Transverse colon (tissue), 4 donors: Measurements from ENCODE around the gene CDC42. TPM values are rescaled to one million over a fixed set of nuclear protein-coding genes. Genes with fewer than 3 reads are reported as not detected.
"Not testable (repeated sequence)": the region's sequence is repeated elsewhere in the genome, so short reads cannot be mapped to it uniquely, and the experiment has no call there.

Experiments used
- DNase-seq: peaks from one replicate; pipeline ENCODE4 v3.0.0-alpha.2; 2019
- H3K27ac ChIP-seq, 4 donors: fragments of 200-600 bp; sonication (generic); 2 replicates each; pipeline ENCODE4 v1.5.1; 2016 to 2018; ENCODE audit warnings: inconsistent platforms in 4 of 4
- H3K27me3 ChIP-seq: fragments of 200-600 bp; sonication (generic); 2 replicates; pipeline ENCODE4 v1.5.1; 2017; ENCODE audit warnings: inconsistent platforms
- H3K36me3 ChIP-seq, 4 donors: fragments of 200-600 bp; sonication (generic); 2 replicates each; pipeline ENCODE4 v1.5.1; 2017 to 2019; ENCODE audit warnings: inconsistent platforms in 4 of 4
- H3K4me1 ChIP-seq, 4 donors: fragments of 200-600 bp; sonication (generic); 2 replicates each; pipeline ENCODE4 v1.5.1; 2017 to 2020; ENCODE audit warnings: inconsistent platforms in 4 of 4
- H3K4me3 ChIP-seq, 4 donors: fragments of 200-600 bp; sonication (generic); 1 replicate in 1 of 4; 2 replicates in 3 of 4; pipeline versions ENCODE4 v1.5.1 to v1.6.1; 2017 to 2019; ENCODE audit warnings: inconsistent platforms in 4 of 4
- H3K9me3 ChIP-seq, 2 donors: fragments of 200-600 bp; sonication (generic); 2 replicates each; pipeline ENCODE4 v1.5.1; 2017 to 2019; ENCODE audit warnings: inconsistent platforms in 2 of 2
- EP300 ChIP-seq: sonication (generic); formaldehyde crosslinking; IDR thresholded peaks from one replicate; pipeline ENCODE4 v1.6.1; 2017; ENCODE audit warnings: antibody characterized with exemption, low read depth
- POLR2A ChIP-seq: fragments of 450-650 bp; IDR thresholded peaks from one replicate; pipeline ENCODE4 v1.6.1; 2016; ENCODE audit warnings: antibody characterized with exemption, mild to moderate bottlenecking, moderate library complexity
- POLR2AphosphoS5 ChIP-seq, 3 donors: sonication (generic); formaldehyde crosslinking; IDR thresholded peaks; one replicate each; pipeline ENCODE4 v1.6.1; 2016; ENCODE audit warnings: antibody characterized with exemption in 3 of 3
- WGBS, 2 donors: methylation state at CpG; one replicate each; pipeline ENCODE4 v1.1.5; 2018; ENCODE audit warnings: low coverage in 1 of 2; 5-methylcytosine and 5-hydroxymethylcytosine counted together
- in situ Hi-C, 4 donors: fragments of 200-750 bp; cut with MboI; loops; one replicate each; pipeline versions ENCODE4 v1.15.0 to v1.15.1; 2017; ENCODE audit warnings: low sequenced_read_pairs in 3 of 4, low pct_ligation_motif_present in 1 of 4, low pct_unique_long_range_greater_than_20kb in 1 of 4
- intact Hi-C: fragments of 100-400 bp; cut with DNase I; formaldehyde crosslinking; loops from one replicate; pipeline ENCODE4 v1.15.1; 2023; ENCODE audit warnings: low total_unique reads
- total RNA-seq, 4 donors: library from RNA; depleted of rRNA; stranded (reverse); fragments of >200 nt; gene quantifications; one replicate each; pipeline ENCODE4 v1.1.0, GENCODE V29; 2016
- TF ChIP-seq, protein P1 (sequence below), 5 experiments: fragments of 200-600 bp in 3 of 5; fragments of 450-650 bp in 2 of 5; sonication (generic) in 3 of 5; IDR thresholded peaks; 1 replicate in 2 of 5; 2 replicates in 3 of 5; pipeline ENCODE4 v1.5.1; 2016 to 2017; ENCODE audit warnings: antibody characterized with exemption in 5 of 5, inconsistent platforms in 3 of 5, mild to moderate bottlenecking in 2 of 5, moderate library complexity in 1 of 5

The CDC42 gene
- total RNA-seq, 4 donors from 2014 or later, result 140 to 245 (median 174) TPM

DNA sequence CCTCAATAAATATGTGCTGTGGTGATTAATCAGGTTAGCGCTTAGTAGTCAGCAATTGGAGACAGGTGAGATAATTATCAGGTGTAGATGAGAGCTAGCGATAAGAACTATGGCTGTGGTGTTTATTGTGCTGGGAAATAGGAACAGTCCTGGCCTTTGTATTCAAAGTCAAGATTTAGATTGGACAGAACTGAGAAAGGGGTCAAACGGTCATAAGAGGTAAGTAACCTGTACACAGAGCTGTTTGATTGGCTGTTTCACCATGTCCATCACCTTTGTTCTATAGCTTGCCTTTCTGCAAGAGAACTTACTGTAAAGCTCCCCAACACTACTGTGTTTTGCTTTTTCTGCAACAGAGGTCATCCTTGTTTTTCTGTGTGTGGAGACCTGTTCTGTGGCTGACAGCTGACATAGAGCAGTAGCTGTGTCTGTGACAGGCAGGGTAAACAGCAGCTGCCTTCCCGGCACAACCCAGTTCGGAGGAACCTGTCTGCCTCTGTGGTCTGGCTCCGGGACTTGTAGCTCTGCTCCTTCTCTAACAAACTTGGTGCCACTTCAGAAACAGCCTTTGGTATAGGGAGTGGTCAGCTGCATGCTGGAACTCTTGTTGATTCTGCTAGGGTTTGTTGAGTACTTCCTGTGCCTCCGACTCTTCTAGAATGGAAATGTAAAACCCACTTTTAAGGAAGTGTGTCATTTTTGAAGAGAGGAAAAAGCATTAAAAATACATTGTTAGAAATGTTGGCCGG lies 21.1 kb upstream of the CDC42 start:
- intact Hi-C loops (no loop called here), in situ Hi-C loops (no loop called here)
- WGBS, 2 donors, result 39 to 46% methylated on average over 8 of the region's 8 CpGs
- peak; percentile 50 for DNase-seq
- Histone ChIP-seq H3K9me3 (no peaks in the 10 kb centered on the region), H3K4me1 (peaks cover 2 to 30% (median 14%) of the 10 kb centered on the region in 4 donors), H3K27ac (peak overlapping the region; percentile 66 to 85 (median 80)), H3K27me3 (no peaks in the 10 kb centered on the region), H3K36me3 (no peaks in the 10 kb centered on the region), H3K4me3 (peak overlapping the region in 1 of 4 donors; percentile 14)
- TF ChIP-seq POLR2AphosphoS5 (IDR thresholded peaks at IDR 0.05), result peak; percentile 77 to 96 (median 85)
- TF ChIP-seq POLR2A, result peak; percentile 43
- TF ChIP-seq, protein P1, sequence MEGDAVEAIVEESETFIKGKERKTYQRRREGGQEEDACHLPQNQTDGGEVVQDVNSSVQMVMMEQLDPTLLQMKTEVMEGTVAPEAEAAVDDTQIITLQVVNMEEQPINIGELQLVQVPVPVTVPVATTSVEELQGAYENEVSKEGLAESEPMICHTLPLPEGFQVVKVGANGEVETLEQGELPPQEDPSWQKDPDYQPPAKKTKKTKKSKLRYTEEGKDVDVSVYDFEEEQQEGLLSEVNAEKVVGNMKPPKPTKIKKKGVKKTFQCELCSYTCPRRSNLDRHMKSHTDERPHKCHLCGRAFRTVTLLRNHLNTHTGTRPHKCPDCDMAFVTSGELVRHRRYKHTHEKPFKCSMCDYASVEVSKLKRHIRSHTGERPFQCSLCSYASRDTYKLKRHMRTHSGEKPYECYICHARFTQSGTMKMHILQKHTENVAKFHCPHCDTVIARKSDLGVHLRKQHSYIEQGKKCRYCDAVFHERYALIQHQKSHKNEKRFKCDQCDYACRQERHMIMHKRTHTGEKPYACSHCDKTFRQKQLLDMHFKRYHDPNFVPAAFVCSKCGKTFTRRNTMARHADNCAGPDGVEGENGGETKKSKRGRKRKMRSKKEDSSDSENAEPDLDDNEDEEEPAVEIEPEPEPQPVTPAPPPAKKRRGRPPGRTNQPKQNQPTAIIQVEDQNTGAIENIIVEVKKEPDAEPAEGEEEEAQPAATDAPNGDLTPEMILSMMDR (IDR thresholded peaks at IDR 0.05), result no peak
- TF ChIP-seq EP300, result peak; percentile 67

DNA sequence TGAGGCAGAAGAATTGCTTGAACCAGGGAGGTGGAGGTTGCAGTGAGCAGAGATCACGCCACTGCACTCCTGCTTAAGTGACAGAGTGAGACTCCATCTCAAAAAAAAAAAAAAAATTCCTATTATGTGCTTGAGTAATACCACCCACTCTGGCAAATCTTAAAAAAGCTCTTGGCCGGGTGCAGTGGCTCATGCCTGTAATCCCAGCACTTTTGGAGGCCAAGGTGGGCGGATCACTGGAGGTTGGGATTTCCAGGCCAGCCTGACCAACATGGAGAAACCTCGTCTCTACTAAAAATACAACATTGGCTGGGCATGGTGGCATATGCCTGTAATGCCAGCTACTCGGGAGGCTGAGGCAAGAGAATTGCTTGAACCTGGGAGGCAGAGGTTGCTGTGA lies 17.7 kb upstream of the CDC42 start:
- in situ Hi-C loops, intact Hi-C loops, H3K36me3 ChIP-seq, H3K27ac ChIP-seq, H3K27me3 ChIP-seq, H3K4me3 ChIP-seq, H3K9me3 ChIP-seq, DNase-seq: not testable (repeated sequence)
- peaks cover 3 to 32% (median 18%) of the 10 kb centered on the region in 4 donors for H3K4me1 ChIP-seq
- WGBS, 2 donors, result 79 to 80% methylated on average over 1 to 5 of the region's 5 CpGs

DNA sequence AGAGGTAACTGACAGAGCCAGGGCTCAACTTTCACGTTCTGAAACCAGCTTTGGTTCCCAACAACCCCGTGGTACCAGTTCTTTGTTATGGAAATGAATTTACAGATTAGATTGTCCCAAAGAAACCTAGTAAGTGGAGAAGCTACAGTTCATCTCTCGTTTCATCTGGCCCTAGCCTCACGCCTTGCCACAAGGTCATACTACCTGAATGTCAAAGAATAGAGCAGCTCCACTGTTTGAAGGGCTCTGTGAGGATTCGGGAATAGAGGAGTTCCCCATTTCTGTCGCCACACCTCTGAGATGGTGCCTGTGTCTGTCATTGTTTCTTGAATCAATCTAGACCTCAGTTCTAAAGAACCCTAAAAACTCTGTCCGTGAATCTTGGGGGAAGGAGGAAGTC lies 15.0 kb upstream of the CDC42 start:
- Histone ChIP-seq H3K9me3 (no peaks in the 10 kb centered on the region), H3K27ac (no peak overlapping the region), H3K4me1 (peaks cover 7 to 17% (median 11%) of the 10 kb centered on the region in 4 donors), H3K36me3 (no peaks in the 10 kb centered on the region), H3K27me3 (no peaks in the 10 kb centered on the region), H3K4me3 (no peak overlapping the region)
- WGBS, 2 donors, result 74 to 78% methylated on average over 7 of the region's 7 CpGs
- in situ Hi-C loops, result no loop called here
- no peak for TF ChIP-seq EP300
- TF ChIP-seq POLR2AphosphoS5 (IDR thresholded peaks at IDR 0.05), result no peak
- TF ChIP-seq, protein P1 (IDR thresholded peaks at IDR 0.05), result no peak
- no peak for TF ChIP-seq POLR2A
- intact Hi-C loops, result no loop called here
- DNase-seq, result no peak

DNA sequence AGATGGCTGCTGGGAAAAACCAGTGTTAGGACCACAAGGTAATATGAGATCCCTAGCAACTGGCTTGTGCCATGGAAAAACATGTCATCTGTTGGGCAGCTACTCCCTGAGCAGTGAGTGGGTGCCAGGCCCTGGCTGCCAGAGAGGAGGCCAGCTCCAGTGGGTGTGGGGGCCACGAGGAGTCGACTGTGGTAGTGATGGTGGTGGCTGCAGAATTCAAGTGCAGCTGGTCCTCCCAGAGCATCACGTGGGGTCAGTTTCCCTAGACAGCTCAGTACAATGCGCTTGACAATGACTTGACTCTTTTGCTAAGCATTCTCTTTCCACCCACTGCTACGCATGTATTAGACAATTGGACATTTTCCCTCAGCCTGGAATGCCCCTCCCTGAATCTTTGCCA lies 14.5 kb upstream of the CDC42 start:
- Histone ChIP-seq H3K27me3 (no peaks in the 10 kb centered on the region), H3K9me3 (no peaks in the 10 kb centered on the region), H3K36me3 (no peaks in the 10 kb centered on the region), H3K27ac (no peak overlapping the region), H3K4me1 (peaks cover 7 to 17% (median 11%) of the 10 kb centered on the region in 4 donors), H3K4me3 (no peak overlapping the region)
- 80 to 96% methylated on average over 1 to 5 of the region's 5 CpGs for WGBS, 2 donors
- intact Hi-C loops (no loop called here), in situ Hi-C loops (no loop called here)
- TF ChIP-seq, protein P1 (IDR thresholded peaks at IDR 0.05), result no peak
- TF ChIP-seq POLR2AphosphoS5 (IDR thresholded peaks at IDR 0.05), result no peak
- no peak for TF ChIP-seq EP300
- no peak for TF ChIP-seq POLR2A
- DNase-seq, result no peak
